Measurements from ENCODE around the gene INO80B.
"Not testable (repeated sequence)": the region's sequence is repeated elsewhere in the genome, so short reads cannot be mapped to it uniquely, and the experiment has no call there.

The INO80B gene

DNA sequence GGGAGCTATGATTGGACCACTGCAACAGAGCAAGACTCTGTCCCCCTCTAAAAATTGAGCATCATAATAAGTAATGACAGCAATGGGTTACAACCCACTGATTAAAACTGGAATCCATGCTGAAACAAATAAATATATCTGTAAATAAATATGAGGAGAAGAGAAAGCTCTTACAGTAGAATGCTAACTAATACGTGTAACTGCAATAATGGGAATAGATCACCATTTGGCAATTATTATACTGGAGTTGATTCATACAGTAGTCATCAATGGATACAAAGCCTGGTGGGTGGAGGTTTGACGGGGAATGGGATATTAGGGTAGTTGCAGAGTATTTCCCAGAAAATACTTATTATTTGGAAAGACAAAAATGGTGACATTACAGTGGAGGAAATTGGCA lies 6.1 kb upstream of the INO80B start:
- DNase-seq (ENCODE audit: low read depth in 2 of 2), result no peak

DNA sequence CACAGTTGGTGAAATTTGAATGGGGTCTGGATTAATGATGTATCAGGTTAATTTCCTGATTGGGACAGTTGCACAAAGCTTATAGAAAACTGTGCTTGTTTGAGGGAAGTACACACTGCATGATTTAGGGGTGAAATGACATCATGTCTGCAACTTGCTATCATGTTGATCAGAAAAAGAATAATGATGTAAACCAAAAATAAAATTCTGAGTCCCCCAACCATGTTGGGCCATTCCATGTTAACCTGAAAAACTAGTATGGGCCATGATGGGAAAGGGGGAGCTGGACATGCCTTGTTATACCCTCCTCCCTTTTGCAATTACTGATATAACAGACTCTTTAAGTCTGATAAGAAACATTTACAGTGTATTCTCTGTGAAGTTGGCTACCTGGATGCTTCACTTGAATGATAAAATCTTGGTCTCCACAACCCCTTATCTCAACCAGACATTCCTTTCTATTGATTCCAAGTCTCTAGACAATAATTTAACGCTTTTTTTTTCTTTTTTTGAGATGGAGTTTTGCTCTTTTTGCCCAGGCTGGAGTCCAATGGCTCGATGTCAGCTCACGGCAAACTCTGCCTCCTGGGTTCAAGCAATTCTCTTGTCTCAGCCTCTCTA lies 4.2 kb upstream of the INO80B start:
- DNase-seq (ENCODE audit: low read depth in 2 of 2), result no peak

GRCh38 chr2:74457129-74457548 lies 2.3 kb downstream of the INO80B start:
- DNase-seq (ENCODE audit: low read depth in 2 of 2), result no peak

DNA sequence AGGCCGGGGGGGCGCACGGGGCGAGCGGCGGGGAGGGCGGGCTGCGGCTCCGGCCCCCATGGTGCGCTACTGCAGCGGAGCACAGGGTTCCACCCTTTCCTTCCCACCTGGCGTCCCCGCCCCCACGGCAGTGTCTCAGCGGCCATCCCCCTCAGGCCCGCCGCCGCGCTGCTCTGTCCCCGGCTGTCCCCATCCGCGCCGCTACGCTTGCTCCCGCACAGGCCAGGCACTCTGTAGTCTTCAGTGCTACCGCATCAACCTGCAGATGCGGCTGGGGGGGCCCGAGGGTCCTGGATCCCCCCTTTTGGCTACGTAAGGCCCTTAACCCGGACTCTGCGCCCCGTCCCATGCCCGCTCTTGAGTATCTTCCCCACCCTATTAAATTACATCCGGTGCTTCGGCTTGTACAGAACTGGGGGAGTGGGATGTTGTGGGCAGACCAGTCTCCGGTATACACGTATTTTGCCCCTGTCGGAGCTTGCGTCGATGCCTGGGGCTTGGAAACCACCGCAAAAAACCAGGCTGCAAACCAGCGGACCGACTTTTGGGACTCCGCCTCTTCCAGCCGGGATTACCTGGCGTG lies 2.8 kb downstream of the INO80B start:
- DNase-seq (ENCODE audit: low read depth in 2 of 2), result peak; percentile 66 to 70

DNA sequence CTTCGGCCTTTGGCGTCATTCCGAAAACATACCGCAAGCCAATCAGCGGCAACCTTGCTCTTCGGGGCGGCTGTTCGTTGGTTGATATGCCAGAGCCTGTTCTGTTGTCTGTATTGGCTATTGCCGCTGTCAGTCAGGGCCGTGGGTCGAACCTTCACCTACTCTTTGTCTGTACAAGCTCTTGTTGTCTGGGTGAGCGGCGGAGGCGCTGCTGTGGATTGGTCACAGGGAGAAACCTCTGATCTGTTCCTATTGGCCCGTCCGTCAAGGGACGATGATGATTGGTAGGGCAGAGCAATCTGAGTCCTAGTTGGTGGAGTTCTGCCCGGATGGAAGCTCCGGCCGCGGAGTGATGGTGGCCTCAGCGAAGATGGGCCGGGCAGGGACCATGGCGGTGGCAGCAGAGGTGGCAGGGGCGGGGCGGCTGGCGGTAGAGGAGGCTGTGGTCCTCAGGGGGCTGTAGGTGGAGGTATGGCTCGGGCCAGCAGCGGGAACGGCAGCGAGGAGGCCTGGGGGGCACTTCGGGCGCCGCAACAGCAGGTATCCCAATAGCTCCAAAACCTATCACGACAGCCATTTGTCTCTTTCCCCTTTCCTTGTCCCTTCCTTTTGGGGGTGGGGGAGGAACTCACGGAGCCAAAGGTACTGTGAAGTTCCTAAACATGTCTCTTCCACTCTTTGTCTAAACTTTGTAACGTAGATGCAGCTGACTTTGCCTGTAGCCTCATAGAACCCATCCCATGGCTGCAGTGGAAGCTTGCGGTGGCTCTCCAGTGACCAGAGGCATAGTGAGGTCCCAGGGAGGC lies 3.4 kb downstream of the INO80B start, which contains the start of gene WBP1:
TSS of gene WBP1 (plus strand) at position 307 of the 806 bp plus-strand sequence. CDS start at position 472, 165 bp downstream.
- peak; percentile 95 to 97 for DNase-seq (ENCODE audit: low read depth in 2 of 2)

DNA sequence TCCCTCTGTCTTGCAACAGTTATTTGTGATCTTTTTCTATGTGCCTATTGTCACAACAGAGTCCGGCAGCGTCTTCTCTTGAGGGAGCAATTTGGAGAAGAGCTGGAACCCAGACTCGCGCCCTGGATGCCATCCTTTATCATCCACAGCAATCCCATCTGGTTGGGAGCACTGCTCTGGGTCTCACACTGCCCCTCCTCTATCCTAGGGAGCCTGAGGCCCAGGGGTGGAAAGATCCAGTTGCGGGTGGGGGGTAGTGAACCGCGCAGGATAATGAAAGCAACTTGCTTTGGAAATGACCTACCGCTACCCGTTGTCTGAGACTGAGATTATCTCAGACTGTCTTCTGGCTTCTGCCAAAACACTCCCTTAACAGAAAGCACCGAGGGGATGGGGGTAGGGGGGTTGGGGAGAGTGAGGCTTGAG lies 4.1 kb downstream of the INO80B start:
- no peak for DNase-seq (ENCODE audit: low read depth in 2 of 2)

DNA sequence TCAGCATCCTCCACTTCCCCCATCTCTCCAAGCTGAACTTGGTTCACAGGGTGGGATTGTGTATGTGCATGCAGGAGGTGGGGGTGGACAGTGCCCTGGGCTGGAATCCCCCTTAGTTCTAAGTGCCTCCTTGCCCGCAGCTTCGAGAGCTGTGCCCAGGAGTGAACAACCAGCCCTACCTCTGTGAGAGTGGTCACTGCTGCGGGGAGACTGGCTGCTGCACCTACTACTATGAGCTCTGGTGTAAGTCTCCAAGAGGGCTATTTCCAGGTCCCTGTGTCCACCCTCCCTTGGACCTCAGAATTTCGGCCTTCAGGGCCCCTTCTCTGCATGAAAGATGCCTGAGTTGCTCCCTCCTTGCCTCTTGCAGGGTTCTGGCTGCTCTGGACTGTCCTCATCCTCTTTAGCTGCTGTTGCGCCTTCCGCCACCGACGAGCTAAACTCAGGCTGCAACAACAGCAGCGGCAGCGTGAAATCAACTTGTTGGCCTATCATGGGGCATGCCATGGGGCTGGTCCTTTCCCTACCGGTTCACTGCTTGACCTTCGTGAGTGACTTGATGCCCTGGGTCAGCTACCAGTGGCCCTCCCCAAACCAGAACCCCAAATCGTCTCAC lies 4.7 kb downstream of the INO80B start:
- DNase-seq (ENCODE audit: low read depth in 2 of 2), result not testable (repeated sequence)

GRCh38 chr2:74460187-74460586 lies 5.3 kb downstream of the INO80B start:
- DNase-seq (ENCODE audit: low read depth in 2 of 2), result not testable (repeated sequence)

- DNase-seq (ENCODE audit: low read depth in 2 of 2), result no peak
Measured at GRCh38 chr2:74461187-74462053, 6.5 kb downstream of the INO80B start.

DNA sequence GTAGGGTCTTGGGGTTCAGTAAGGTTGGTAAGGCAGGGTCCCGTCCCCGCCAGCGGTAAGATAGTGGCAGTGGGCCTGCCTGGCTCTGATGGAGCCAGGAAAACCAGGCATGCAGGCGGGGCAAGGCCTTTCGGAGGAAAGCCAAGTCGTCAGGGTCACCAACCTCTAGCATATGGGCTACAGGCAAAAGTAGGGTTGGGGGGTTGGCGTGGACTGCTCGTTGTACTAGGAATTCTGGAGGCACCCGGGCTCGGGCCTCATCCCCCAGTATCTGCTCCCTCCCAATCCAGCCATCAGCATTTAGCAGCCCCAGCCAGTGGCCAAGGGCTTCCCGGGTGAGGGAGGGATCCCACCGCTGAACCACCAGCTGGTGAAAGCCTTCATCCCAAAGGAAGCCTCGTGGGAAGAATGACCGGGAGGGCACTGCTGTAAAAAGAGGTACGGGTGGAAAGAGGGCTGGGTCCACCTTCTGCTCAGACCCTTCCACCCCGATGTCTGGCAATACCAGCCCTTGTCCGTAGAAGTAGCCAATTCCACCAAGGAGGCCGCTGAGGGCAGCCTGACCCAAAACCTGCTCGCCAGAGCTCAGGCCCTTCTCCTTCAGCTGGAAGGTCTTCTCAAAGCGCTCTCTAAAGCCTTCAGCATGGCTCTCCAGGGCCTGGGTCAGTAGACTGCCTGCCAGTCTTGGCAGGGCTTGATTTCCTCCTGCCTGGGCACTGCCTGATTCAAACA lies 7.3 kb downstream of the INO80B start:
- no peak for DNase-seq (ENCODE audit: low read depth in 2 of 2)

DNA sequence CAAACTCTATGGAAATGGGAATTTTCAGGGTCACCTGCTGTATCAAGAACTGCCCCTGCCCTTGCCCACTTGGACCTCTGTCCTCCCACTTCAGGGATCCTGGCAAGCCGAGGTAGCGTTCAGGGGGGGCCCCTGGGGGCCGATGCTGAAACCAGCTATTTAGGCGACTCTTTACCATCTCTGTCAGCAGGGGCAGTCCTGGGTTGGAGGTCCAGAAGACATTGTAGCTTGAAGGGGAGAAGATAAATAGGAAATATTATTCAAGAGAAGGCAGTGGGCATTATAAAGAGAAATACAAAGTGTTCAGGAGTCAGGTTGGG lies 7.9 kb downstream of the INO80B start:
- DNase-seq (ENCODE audit: low read depth in 2 of 2), result no peak

DNA sequence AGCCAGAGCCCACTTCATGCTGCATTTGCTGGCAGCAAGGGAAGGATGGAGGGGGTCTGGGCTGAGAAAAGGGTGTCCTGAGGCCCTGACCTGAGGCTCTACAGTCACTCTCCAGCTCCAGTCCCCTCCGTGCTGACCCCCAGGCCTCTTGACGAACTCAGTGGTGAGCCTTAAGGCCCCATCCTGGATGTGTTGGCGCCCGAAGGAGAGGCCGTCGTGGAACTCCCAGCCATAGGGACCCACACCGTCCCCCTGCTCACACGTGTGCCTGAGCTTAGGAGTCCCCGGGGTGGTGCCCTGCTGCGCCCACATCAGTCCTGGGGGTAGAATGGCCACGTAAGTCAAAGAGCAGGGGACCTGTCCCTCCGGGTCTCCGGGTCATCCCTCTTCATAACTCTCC lies 9.5 kb downstream of the INO80B start:
- no peak for DNase-seq (ENCODE audit: low read depth in 2 of 2)

- not testable (repeated sequence) for DNase-seq (ENCODE audit: low read depth in 2 of 2)
Measured at GRCh38 chr2:74470742-74471141, 15.9 kb downstream of the INO80B start.

GRCh38 chr2:74471332-74472065 lies 16.6 kb downstream of the INO80B start:
- DNase-seq (ENCODE audit: low read depth in 2 of 2), result no peak

- peak; percentile 93 to 94 for DNase-seq (ENCODE audit: low read depth in 2 of 2)
Measured at GRCh38 chr2:74472086-74472944, 17.4 kb downstream of the INO80B start, which contains the start of gene MRPL53. TSS of gene MRPL53 (minus strand) at chr2:74472680. CDS start at chr2:74472660, 20 bp downstream.

- no peak for DNase-seq (ENCODE audit: low read depth in 2 of 2)
Measured at GRCh38 chr2:74472945-74473258, 18.0 kb downstream of the INO80B start.

DNA sequence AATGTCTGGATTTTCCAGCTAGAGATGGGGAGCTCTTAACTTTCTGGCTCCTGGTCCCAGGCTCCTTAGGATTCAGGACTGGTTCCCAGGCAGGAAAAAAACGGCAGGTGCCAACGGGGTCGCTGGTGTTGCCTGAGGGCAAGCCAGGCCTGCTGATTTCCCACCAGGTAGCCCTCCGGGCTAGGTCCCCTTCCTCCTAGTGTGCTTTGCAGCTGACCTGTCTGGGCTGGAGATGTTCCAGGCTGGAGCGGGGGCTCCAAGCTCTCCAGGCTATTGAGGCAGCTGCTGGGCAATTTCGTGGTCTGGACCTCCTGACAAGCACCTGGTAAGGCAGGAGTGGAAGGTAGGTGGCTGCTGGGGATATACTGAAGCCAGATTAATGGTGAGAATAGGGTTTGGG lies 19.6 kb downstream of the INO80B start:
- no peak for DNase-seq (ENCODE audit: low read depth in 2 of 2)

GRCh38 chr2:74474899-74475298 lies 20.0 kb downstream of the INO80B start:
- DNase-seq (ENCODE audit: low read depth in 2 of 2), result no peak

- DNase-seq (ENCODE audit: low read depth in 2 of 2), result no peak
Measured at GRCh38 chr2:74481431-74481830, 26.5 kb downstream of the INO80B start.

Measured in stimulated activated CD8-positive, alpha-beta memory T cell treated with anti-CD3 and anti-CD28 coated beads, Interleukin-2, amount 100 ng/mL, for 1 hour (primary cell).